ENCODE measurements around the gene IGFLR1.

Gene IGFLR1

GRCh38 chr19:35717665-35718344 lies 24.4 kb downstream of the IGFLR1 start, which contains the start of gene KMT2B:
TSS of gene KMT2B (plus strand) at chr19:35718003. CDS start at chr19:35718019, 16 bp downstream.
- Mint-ChIP-seq H3K4me3 (peak within 1 kb of the TSS; percentile 92), H3K27ac (peak within 1 kb of the TSS; percentile 99), H3K27me3 (no peaks in the 10 kb centered on the region), H3K4me1 (ENCODE audit: low read depth) (peaks cover 34% of the 10 kb centered on the region), H3K9me3 (no peaks in the 10 kb centered on the region), H3K36me3 (ENCODE audit: low read depth) (peaks cover 68% of the 10 kb centered on the region)

DNA sequence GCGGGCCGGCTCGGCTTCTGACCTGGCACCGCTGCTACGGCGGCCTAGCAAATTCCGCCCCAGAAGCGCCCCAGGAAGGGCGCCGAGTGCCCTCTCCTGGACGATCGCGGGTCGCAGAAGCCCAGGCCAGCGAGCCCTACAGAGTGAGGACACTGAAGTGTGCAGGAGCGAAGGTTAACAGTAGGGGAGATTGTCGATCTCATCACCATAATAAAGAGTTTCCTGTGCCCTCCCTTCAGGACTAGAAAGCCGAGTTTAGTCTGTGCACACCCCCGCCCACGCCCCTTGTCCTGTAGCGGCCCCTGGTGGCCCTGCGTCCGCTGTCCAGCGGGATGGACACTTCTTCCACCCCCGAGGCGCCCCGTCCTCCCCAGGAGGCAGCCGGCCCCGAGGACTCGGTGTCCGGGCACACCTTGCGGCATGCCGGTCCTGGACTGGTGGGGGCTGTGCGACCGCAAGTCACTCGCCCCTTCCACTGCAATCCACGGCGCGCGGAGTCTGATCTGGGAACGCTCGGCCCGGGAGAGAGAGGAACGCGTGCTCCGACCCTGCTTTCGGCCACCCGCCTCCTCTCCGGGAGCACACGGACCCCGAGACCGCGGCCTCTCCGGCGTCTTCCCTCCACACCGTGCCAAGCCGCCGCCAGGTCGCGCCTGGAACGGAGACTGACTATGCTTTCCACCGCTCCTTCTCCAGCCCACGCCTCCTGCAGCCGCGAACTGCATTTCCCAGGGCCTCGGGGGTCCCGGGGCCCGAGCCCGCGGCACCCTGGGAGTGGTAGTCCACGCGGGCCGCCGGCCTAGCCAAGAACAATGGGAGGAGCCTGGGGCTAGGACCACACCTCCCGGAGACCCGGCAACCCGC lies 25.2 kb downstream of the IGFLR1 start:
- no peaks in the 10 kb centered on the region for H3K9me3 Mint-ChIP-seq
- peak overlapping the region; percentile 92 for H3K4me3 Mint-ChIP-seq
- peak overlapping the region; percentile 99 for H3K27ac Mint-ChIP-seq
- H3K36me3 Mint-ChIP-seq (ENCODE audit: low read depth): peaks cover 60% of the 10 kb centered on the region
- H3K4me1 Mint-ChIP-seq (ENCODE audit: low read depth): peaks cover 42% of the 10 kb centered on the region
- no peaks in the 10 kb centered on the region for H3K27me3 Mint-ChIP-seq

GRCh38 chr19:35715981-35716800 lies 26.1 kb downstream of the IGFLR1 start:
- peaks cover 58% of the 10 kb centered on the region for H3K36me3 Mint-ChIP-seq (ENCODE audit: low read depth)
- peaks cover 50% of the 10 kb centered on the region for H3K4me1 Mint-ChIP-seq (ENCODE audit: low read depth)
- no peaks in the 10 kb centered on the region for H3K27me3 Mint-ChIP-seq
- H3K27ac Mint-ChIP-seq: peak overlapping the region; percentile 99
- peak overlapping the region; percentile 92 for H3K4me3 Mint-ChIP-seq
- no peaks in the 10 kb centered on the region for H3K9me3 Mint-ChIP-seq

- Mint-ChIP-seq H3K4me3 (peak overlapping the region; percentile 92), H3K36me3 (ENCODE audit: low read depth) (peaks cover 58% of the 10 kb centered on the region), H3K27me3 (no peaks in the 10 kb centered on the region), H3K9me3 (no peaks in the 10 kb centered on the region), H3K27ac (peak overlapping the region; percentile 99), H3K4me1 (ENCODE audit: low read depth) (peaks cover 58% of the 10 kb centered on the region)
Observed at GRCh38 chr19:35715355-35715809, 26.9 kb downstream of the IGFLR1 start.

DNA sequence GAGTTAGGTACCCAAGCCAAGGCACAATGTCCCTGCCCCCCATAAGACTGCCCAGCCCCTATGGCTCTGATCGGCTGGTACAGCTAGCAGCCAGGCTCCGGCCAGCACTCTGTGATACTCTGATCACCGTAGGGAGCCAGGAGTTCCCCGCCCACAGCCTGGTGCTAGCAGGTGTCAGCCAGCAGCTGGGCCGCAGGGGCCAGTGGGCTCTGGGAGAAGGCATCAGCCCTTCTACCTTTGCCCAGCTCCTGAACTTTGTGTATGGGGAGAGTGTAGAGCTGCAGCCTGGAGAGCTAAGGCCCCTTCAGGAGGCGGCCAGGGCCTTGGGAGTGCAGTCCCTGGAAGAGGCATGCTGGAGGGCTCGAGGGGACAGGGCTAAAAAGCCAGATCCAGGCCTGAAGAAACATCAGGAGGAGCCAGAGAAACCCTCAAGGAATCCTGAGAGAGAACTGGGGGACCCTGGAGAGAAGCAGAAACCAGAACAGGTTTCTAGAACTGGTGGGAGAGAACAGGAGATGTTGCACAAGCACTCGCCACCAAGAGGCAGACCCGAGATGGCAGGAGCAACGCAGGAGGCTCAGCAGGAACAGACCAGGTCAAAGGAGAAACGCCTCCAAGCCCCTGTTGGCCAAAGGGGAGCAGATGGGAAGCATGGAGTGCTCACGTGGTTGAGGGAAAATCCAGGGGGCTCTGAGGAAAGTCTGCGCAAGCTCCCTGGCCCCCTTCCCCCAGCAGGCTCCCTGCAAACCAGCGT lies 27.5 kb downstream of the IGFLR1 start:
- Mint-ChIP-seq H3K27me3 (no peaks in the 10 kb centered on the region), H3K9me3 (no peaks in the 10 kb centered on the region), H3K36me3 (ENCODE audit: low read depth) (peaks cover 54% of the 10 kb centered on the region), H3K4me1 (ENCODE audit: low read depth) (peaks cover 59% of the 10 kb centered on the region), H3K4me3 (peak overlapping the region; percentile 92), H3K27ac (peak overlapping the region; percentile 99)

DNA sequence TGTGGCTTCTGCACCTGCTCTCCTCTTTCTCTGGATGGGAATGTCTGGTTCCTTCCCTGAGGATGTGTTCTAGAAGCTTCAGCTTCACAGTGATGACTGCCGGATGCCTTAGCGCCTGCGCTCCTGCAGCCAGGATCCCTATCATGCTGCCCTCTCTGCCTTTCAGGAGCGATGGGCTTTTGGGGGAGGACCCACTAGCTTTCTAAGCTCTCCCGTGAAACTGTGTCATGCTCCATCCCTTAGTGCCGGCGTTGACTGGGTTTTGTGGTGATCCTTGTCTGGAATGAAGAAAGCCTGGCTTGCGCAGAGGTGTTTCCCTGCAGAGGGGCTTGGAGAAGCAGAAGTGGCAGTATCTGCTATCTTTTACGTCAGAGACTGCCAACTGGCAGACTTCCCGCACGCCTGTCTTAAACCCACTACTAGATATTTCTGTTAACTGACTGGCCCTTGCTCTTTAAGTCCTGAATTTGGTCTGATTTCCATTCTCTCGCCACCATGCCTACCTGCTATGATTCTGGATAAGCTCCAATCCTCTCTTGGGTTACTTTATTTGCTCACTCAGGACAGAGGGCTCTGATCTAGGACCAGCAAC lies 28.3 kb downstream of the IGFLR1 start:
- Mint-ChIP-seq H3K27me3 (no peaks in the 10 kb centered on the region), H3K4me3 (peak overlapping the region; percentile 92), H3K36me3 (ENCODE audit: low read depth) (peaks cover 47% of the 10 kb centered on the region), H3K4me1 (ENCODE audit: low read depth) (peaks cover 58% of the 10 kb centered on the region), H3K9me3 (no peaks in the 10 kb centered on the region), H3K27ac (peak overlapping the region; percentile 99)

- no peaks in the 10 kb centered on the region for H3K27me3 Mint-ChIP-seq
- peaks cover 56% of the 10 kb centered on the region for H3K4me1 Mint-ChIP-seq (ENCODE audit: low read depth)
- peaks cover 47% of the 10 kb centered on the region for H3K36me3 Mint-ChIP-seq (ENCODE audit: low read depth)
- H3K9me3 Mint-ChIP-seq: no peaks in the 10 kb centered on the region
- H3K4me3 Mint-ChIP-seq: peak overlapping the region; percentile 92
- peak overlapping the region; percentile 99 for H3K27ac Mint-ChIP-seq
Observed at GRCh38 chr19:35713506-35713850, 28.8 kb downstream of the IGFLR1 start.

- Mint-ChIP-seq H3K4me3 (peak overlapping the region; percentile 92), H3K9me3 (no peaks in the 10 kb centered on the region), H3K27me3 (no peaks in the 10 kb centered on the region), H3K36me3 (ENCODE audit: low read depth) (peaks cover 47% of the 10 kb centered on the region), H3K4me1 (ENCODE audit: low read depth) (peaks cover 59% of the 10 kb centered on the region), H3K27ac (peak overlapping the region; percentile 99)
Observed at GRCh38 chr19:35712567-35713505, 29.4 kb downstream of the IGFLR1 start.

- H3K4me1 Mint-ChIP-seq (ENCODE audit: low read depth): peaks cover 52% of the 10 kb centered on the region
- H3K9me3 Mint-ChIP-seq: no peaks in the 10 kb centered on the region
- H3K27ac Mint-ChIP-seq: peak overlapping the region; percentile 99
- peak overlapping the region; percentile 69 for H3K4me3 Mint-ChIP-seq
- H3K36me3 Mint-ChIP-seq (ENCODE audit: low read depth): peaks cover 33% of the 10 kb centered on the region
- H3K27me3 Mint-ChIP-seq: no peaks in the 10 kb centered on the region
Observed at GRCh38 chr19:35710784-35711723, 31.2 kb downstream of the IGFLR1 start.

- H3K4me3 Mint-ChIP-seq: no peak overlapping the region
- H3K27me3 Mint-ChIP-seq: no peaks in the 10 kb centered on the region
- no peaks in the 10 kb centered on the region for H3K9me3 Mint-ChIP-seq
- no peak overlapping the region for H3K27ac Mint-ChIP-seq
- peaks cover 6% of the 10 kb centered on the region for H3K36me3 Mint-ChIP-seq (ENCODE audit: low read depth)
- peaks cover 45% of the 10 kb centered on the region for H3K4me1 Mint-ChIP-seq (ENCODE audit: low read depth)
Observed at GRCh38 chr19:35708391-35708790, 33.9 kb downstream of the IGFLR1 start.

DNA sequence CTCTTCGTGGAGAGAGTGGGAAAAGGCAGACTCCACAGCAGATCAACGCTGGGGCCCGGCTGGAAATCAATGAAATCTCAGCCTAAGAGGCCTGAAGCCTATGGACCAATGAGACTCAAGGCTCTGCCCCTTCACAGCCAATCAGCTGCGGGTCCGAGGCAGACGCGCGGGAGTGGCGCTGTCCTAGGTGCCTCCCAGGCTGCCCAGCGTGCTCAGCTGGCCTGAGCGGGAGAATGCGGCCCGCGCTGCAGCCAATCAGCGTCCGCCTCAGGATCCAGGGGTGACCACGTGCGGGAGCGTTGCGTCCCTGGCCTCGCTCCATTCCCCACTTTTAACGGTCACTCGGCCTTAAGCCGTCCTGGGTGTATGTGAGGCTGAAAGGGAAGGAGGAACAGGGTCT lies 38.0 kb downstream of the IGFLR1 start, which contains the start of gene ZBTB32:
ZBTB32 (plus strand) TSS at position 341 of the 400 bp plus-strand sequence. CDS start 10,069 bp downstream, outside the sequence.
- no peak within 1 kb of the TSS for H3K27ac Mint-ChIP-seq
- no peaks in the 10 kb centered on the region for H3K36me3 Mint-ChIP-seq (ENCODE audit: low read depth)
- H3K4me3 Mint-ChIP-seq: no peak within 1 kb of the TSS
- H3K4me1 Mint-ChIP-seq (ENCODE audit: low read depth): peaks cover 24% of the 10 kb centered on the region
- no peaks in the 10 kb centered on the region for H3K27me3 Mint-ChIP-seq
- no peaks in the 10 kb centered on the region for H3K9me3 Mint-ChIP-seq

GRCh38 chr19:35703343-35703742 lies 38.9 kb downstream of the IGFLR1 start:
- H3K27me3 Mint-ChIP-seq: no peaks in the 10 kb centered on the region
- no peak overlapping the region for H3K27ac Mint-ChIP-seq
- H3K4me1 Mint-ChIP-seq (ENCODE audit: low read depth): peaks cover 18% of the 10 kb centered on the region
- no peaks in the 10 kb centered on the region for H3K36me3 Mint-ChIP-seq (ENCODE audit: low read depth)
- no peaks in the 10 kb centered on the region for H3K9me3 Mint-ChIP-seq
- no peak overlapping the region for H3K4me3 Mint-ChIP-seq
